Measurements from ENCODE around the gene VAV3. TPM values are rescaled to one million over a fixed set of nuclear protein-coding genes. Genes with fewer than 3 reads are reported as not detected.

The VAV3 gene
- total RNA-seq, 1 donor from 2014 or later, result 57.5 TPM

DNA sequence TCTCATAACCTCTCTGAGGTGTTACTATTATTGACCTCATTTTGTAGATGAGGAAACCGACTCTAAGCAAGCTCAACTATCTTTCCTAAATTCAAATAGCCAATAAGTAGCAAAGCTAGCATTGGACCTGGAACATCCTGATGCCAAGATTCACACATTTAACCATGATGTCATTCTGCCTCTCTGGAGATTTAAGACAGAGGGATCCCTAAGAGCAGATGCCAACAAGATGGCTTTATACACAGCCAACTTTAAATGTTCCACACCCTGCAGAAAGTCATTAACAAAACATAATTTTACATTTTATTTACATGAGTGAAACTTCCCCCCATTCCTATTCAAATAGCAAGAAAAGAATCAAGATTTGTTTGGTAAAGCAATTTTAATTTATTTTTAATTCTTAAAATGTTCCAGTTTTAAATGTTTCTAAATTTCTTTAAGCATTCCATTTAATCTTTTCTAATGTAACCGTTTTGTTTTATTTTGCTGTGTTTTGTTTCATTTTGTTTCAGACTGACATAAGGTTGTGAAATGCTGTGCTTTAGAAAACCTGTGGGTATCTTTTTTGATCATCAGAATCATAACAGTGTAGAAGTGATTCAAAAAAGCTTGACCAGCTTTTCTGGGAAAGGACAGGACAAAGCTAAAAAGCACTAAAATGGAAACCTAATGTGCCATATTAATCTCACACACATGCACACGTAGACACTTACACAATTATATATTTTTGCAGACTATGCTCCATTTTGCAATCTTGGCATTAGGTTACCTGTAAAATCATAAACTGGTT, 7.6 kb upstream of the VAV3 start:
- DNase-seq (ENCODE audit: low spot score), result no peak

GRCh38 chr1:107966550-107966949, 1.6 kb upstream of the VAV3 start:
- no peak for DNase-seq (ENCODE audit: low spot score)

DNA sequence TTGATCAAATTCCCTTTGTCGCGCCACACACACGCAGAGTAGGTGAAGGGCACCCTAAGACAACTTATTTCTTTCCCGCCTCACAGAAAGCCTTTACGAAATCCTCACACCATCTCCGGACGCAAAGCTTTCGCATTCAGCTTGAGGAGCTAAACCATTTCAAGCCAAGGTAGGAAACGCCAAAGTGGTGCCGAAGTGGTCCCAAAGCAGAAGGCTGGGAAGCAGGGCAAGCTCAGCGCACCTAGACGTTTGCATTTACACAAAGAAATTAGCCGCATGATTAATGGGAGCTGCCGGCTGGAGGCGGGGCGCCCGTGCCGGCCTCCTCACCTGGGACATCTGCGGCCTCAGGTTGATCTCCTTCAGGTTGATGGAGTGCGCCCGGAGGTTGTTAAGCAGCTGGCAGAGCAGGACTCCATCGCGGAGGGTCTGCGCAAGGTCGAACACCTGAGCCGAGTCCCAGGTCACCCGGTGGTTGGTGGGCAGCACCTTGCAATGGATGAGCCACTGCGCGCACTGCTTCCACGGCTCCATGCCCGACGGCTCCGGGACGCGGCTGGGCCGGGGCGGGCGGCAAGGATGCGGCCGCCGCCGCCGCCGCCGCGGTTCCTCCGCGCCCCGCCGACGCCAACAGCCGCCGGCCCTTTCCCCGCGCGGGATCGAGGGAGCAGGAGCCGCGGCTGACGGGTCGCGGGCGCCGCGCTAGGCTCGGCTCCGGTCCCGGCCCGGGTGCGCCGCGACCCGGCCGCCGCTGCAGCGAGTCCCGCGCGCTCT, 457 bp downstream of the VAV3 start:
- DNase-seq (ENCODE audit: low spot score), result no peak

DNA sequence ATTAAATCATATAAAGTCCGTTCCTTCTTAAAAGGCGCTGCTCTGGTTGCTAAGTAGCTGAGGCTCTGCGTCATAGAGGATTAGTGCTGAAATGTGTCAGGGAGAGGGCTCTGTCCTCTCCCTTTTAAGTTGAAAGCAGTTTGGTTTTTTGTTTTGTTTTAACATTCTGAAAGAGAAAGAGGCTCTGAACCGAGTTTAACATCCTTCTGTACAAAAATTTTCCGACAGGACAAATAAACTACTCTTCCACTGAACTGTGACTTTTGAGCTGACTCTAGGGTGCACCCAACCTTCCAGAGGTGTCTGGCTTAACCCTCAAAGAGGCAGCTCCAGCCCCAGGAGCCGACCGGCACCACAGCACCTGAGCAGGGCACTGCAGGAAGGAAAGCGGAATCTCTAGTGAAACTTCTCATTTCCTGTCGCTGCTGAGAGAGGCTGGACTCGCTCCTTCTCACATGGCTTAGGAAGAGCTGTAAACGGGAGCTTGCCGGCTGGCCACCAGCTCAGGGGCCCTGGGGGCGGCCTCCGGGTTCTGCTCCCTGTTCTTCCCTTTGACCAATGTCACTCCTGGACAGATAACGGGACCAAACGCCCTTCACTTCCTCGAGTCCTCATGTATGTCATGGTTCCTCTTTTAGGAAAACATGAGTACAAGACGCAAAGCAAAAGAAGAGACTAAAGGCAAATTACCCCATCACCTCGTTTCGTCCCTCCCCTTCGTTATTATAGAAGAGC, 1.2 kb downstream of the VAV3 start:
- no peak for DNase-seq (ENCODE audit: low spot score)

DNA sequence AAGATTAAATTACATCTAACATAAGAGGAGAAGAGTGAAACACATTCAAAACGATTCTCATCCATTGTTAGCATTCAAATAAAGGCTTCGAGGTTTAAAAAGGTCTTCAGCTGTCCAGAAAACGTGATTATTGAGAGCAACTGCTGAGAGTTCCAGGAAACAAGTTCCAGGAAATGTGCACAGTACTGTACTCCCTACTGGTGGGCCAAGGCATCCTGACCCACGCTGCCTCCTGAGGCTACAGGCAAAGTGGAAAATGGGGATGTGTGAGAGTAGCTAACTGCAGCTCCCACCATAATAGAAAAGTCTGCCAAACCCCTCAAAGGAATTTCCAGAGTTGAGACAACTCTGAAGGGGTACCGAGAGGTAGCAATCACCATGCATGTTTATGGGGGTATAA, 2.0 kb downstream of the VAV3 start:
- no peak for DNase-seq (ENCODE audit: low spot score)

GRCh38 chr1:107954719-107955415, 10.1 kb downstream of the VAV3 start:
- DNase-seq (ENCODE audit: low spot score), result no peak

DNA sequence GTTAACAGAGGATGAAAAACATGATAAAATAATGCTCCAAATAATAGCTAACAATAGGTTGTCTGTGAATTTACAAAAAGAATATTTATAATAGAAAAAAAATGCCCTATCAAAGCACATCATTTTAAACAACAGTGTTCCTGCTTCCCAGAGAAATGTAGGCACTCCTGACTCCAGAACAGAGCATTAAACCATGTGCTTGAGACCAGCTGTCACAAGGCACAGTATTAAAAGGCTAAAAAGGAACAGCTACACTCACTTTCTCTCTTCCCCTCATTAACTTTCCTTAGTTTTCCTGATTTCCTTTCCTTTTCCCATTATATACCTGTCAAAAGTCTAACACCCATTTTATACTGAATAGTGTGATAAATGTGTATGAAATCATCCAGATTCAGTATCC, 10.9 kb downstream of the VAV3 start:
- no peak for DNase-seq (ENCODE audit: low spot score)

GRCh38 chr1:107953556-107953955, 11.4 kb downstream of the VAV3 start:
- DNase-seq (ENCODE audit: low spot score), result no peak

DNA sequence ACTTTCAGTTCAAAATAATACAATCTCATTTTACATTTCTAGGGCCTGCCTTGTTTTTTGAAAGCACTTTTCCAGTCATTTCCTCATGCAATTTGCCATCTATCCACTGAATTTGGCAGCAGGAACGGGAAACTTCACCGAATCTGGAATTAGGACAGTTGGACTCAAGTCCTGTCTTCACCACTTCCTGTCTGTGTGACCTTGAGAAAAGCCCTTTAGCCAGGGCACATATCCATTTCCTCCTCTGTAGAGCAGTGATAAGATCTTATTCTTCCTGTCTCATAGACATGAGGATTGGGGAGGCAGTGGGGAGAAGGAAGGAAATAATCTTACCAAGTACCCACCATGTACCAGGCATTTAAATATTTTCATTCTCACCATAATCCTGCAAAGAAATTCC, 12.0 kb downstream of the VAV3 start:
- no peak for DNase-seq (ENCODE audit: low spot score)

GRCh38 chr1:107950464-107950863, 14.5 kb downstream of the VAV3 start:
- no peak for DNase-seq (ENCODE audit: low spot score)

GRCh38 chr1:107949467-107950253, 15.3 kb downstream of the VAV3 start:
- DNase-seq (ENCODE audit: low spot score), result no peak

GRCh38 chr1:107946794-107947193, 18.2 kb downstream of the VAV3 start:
- DNase-seq (ENCODE audit: low spot score), result no peak

DNA sequence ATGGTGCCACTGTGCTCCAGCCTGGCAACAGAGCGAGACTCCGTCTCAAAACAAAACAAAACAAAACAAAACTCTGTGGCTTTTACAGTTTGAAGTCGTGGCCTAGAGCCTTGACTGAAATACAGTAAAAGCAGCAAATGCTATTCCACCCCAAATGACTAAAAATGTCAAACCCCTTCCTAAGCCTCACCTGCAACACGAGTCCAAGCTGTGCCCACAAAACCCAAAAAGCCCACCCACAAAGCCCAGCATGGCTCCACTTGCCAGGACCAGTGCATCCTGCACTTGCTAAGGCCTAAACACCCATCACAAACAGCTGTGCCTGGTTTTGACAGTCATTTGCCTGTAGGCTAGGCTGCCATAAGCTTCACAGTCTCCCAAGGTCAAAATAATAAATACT, 21.3 kb downstream of the VAV3 start:
- DNase-seq (ENCODE audit: low spot score), result no peak

GRCh38 chr1:107942814-107943213, 22.2 kb downstream of the VAV3 start:
- no peak for DNase-seq (ENCODE audit: low spot score)

- DNase-seq (ENCODE audit: low spot score), result no peak
Measured at GRCh38 chr1:107941531-107941930, 23.4 kb downstream of the VAV3 start.

DNA sequence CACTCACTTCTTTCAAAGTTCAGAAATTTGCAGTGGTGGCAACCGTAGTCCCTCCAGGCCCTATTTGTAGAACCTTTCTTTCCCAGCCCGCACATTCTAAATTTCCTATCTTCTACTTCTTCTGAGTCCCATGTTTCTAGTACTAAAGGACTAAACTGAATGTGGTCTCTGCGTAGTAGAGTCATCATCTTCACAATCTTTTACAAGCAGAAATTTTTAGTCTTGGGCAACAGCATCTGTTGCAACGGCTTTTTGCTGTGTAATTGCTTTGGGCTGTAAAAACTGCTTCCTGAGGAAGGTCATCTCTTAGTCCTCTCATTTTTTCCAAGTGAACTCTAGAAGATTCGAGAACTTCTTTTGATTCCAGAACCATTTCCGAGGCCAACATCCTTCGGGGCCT, 23.9 kb downstream of the VAV3 start:
- DNase-seq (ENCODE audit: low spot score), result no peak

DNA sequence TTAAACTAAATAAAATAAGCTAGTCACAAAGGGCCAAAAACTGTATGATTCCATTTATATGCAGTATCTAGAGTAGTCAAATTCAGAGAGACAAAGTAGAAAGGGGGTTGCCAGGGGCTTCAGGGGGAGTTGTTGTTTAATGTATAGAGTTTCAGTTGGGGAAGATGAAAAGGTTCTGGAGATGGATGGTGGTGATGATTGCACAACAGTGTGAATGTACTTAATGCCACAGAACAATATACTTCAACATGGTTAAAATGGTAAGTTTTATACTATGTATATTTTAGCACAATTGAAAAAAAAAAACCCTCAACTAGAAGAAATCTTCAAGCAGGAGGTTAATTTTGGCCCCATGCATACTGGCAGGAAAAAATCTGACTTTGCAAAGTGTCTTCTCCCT, 24.3 kb downstream of the VAV3 start:
- no peak for DNase-seq (ENCODE audit: low spot score)

- DNase-seq (ENCODE audit: low spot score), result no peak
Measured at GRCh38 chr1:107940017-107940577, 24.9 kb downstream of the VAV3 start.

DNA sequence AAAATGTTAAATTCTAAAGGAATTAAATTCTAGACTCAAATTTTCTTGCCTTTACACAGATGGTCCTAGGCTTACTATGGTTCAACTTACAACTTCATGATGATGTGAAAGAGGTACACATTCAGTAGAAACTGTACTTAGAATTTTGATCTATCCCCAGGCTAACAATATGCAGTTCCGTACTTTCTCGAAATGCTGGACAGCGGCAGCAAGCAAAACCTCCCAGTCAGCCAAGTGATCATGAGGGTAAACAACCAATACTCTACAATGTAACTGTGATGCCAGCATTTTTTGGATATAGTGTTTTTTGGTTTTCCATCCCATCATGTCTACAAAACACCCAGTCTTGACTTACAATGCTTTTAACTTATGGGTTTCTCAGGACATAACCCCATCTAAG, 25.7 kb downstream of the VAV3 start:
- DNase-seq (ENCODE audit: low spot score), result no peak

- DNase-seq (ENCODE audit: low spot score), result peak; percentile 66
Measured at GRCh38 chr1:107936498-107937481, 28.2 kb downstream of the VAV3 start.
